Measurements from ENCODE around the gene VEZT.

The VEZT gene

GRCh38 chr12:95326445-95326844 is 108.8 kb downstream of the VEZT start:
- DNase-seq, result no peak

- no peak for DNase-seq
These were observed 109.2 kb downstream of the VEZT start for GRCh38 chr12:95326855-95327254.

DNA sequence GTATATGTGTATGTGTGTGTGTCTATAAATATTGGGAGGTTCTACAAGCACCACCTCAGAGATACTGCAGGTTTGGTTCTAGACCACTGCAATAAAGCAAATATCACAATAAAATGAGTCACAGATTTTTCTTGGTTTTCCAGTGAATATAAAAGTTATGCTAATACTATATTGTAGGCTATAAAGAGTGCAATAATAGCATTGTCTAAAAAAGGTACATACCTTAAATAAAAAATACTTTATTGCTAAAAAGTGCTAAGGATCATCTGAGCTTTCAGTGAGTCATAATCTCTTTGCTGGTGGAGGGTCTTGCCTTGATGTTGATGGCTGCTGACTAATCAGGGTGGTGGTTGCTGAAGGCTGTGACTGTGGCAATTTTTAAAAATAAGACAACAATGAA is 111.1 kb downstream of the VEZT start:
- DNase-seq, result no peak

DNA sequence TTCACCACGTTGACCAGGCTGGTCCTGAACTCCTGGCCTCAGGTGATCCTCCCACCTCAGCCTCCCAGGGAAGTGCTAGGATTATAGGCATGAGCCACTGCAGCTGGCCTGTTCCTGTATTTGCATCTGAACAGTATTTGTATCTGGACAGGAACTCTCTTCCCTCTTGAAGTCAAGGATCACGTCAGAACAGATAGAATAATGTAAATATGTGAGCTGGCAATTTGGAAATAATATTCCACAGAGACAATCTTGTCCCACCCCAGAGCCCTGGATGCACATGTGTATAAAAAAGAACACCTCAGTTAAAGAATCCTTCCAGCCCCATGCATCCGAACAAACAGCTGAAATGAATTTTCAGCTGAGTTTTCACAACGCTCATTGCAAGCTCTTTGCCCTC is 118.3 kb downstream of the VEZT start:
- DNase-seq, result no peak

DNA sequence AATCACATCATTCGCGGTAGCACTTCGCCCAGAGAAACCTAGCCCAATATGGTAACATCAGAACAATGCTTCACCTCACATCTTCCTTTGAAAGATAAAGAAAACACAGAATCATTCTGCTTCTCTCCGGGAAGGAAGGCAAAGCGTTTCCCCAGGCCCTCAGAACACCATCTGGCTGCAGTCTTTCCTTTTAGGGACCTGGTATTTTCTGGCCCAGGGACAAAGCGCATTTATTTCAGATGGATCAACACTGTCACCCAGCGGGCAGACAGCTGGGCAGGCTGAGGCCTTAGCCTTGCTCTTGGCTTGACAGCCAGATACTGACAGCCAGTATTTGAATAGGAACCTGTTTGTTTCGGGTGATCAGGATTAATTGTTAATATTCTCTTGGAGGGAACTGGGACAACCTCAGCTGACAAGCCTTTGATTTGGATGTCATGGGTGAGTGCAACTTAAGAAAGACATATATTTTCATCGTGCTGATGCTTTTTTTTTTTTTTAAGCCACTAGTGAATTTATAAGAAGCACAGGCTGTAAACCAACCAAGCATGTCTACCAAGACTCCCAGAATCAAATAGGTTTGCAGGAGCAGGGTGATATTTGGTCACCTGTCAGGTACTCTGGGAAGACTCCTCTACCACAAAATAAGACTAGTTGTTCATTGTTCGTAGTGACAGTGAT is 118.9 kb downstream of the VEZT start:
- no peak for DNase-seq

DNA sequence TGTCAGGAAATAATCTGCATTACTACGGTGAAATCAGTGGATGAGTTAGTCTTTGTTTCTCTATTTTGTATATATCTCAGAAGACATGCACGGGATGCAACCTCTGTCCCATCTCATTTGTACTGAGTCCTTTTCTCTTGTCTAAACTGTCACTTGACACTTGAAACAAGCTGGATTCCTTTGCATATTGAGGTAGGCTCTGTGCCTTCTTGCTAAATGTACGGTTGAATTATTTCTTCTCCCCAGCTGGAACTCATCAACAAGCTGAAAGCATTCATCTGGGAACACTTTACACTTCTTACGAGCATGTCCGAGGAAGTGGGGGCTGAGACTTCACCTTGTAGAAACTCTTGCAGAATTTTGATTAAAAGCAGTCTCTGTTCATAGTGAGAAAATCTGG is 119.5 kb downstream of the VEZT start:
- DNase-seq, result no peak

DNA sequence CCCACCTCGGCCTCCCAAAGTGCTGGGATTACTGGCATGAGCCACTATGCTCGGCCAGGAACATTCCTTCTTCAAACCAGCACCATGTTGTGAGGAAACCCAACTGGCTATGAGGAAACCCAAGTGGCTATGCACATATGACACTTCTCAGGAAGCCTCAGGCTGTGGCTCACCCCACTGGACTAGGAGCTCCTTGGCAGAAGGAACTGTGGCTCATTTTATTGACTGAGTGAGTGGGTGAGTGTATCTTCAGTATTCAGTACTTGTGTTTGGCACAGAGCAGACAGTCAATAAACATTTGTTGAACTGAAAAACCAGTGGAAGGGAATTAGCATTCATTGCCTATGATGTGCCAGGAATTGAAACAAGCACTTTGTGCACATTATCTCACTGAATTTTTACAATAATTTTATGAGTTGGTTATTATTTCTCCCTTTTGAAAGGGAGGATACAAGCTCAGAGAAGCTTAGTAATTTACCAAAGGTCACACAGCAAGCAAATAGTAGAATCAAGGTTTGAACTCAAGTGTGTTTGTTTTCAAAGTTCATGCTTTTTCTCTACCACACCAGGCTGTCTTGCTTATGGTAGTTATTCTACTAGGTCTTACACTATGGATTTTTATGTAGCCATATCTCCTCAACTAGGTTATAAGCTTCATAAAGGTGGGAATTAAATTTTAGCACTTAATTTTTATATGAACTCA is 121.6 kb downstream of the VEZT start:
- no peak for DNase-seq

GRCh38 chr12:95342008-95342407 is 124.4 kb downstream of the VEZT start:
- DNase-seq, result no peak

DNA sequence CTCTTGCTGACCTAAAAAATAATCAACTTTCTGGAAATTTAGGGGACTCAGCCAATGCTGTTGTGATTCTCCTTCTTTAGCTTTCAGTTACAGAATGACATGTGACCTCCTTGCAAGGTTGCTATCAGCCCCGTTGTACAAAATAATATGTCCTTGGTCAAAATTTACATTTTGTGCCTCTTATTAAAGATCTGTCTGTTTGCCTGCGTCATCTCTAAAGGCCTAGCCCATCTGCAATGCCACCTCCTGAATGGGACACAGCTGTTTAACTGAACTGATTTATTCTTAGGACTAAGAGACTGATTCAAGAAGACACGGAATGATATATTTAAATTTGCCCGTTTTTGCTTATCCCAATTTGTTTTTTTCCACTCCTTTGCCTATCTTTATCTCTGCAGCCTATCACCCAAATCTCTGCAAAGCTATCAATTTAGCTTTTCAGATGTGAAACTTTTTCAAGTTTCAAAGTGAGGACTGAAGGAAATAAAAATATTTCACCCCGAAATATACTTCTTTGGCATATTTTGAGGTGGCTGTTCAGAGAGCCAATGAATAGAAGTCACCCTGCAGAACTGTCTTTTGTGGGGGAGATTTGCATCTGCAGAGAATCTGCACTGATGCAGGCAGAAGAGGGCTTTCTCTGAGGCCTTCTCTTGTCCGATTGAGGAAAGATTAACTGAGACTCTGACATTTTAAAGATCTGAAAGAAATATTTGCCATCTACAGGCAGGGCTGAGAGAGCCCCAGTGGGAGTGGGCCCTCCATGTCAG is 126.0 kb downstream of the VEZT start:
- no peak for DNase-seq

DNA sequence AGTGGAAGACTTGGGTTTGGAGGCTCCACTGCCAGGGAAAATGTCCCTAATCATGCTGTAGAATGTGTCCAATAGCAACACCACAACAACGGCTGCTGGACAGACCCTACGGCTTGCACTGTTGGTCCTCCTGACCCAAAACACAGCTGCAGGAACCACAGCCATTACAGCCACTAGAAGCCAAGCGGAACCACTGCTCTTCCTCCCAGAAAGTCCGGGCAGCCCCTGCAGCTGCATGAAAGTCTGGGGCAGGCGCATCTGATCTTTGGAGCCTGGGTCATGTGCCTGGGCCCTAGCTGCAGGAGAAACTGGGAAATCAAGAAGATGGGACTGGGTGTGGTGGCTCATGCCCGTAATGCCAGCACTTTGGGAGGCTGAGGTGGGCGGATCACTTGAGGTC is 131.7 kb downstream of the VEZT start:
- no peak for DNase-seq

DNA sequence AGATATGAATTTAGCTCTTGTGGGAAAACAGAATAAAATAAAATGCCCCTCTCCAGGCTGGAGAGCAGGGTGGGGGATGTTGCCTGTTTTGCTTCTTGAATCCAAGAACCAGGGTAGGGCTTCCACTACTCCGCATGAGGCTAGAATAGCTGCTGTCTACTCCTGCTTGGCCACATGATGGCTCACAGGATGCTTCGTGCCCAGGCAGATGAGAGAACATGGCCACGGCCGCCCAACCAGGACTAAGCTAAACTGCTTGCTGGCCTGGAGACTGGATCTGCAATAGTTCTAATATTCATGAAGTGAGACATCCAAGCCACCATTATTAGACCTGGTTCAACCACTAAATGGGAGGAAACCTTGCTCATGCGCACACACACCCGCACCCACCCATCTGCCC is 134.1 kb downstream of the VEZT start:
- no peak for DNase-seq

All from stimulated activated CD4-positive, alpha-beta T cell treated with anti-CD3 and anti-CD28 coated beads, Interleukin-4, amount 100 ng/mL, for 24 hours (primary cell).